Pancreas (tissue), 10 donors: ENCODE measurements around the gene THG1L. TPM values are rescaled to one million over a fixed set of nuclear protein-coding genes. Genes with fewer than 3 reads are reported as not detected.
A peak's percentile ranks its signal among the peaks of the same experiment; 100 is the strongest.

ENCODE experiments used
- ATAC-seq, 4 donors: fragments of 200-7000 bp; cut with Tn5 transposase; one replicate each; pipeline versions ENCODE4 v1.8.0 to v1.9.1; 2020; ENCODE audit warnings: mild to moderate bottlenecking in 4 of 4, moderate library complexity in 4 of 4
- DNase-seq, 6 donors: peaks; one replicate each; pipeline ENCODE4 v3.0.0-alpha.2; 2020
- FAIRE-seq: peaks from 2 replicates; lab custom pipeline; 2012; peaks lifted over from hg19 to GRCh38; lab: Jason Lieb, UNC
- H3K27ac ChIP-seq, 4 donors: fragments of 200-600 bp; sonication (generic); 1 replicate in 3 of 4; 2 replicates in 1 of 4; pipeline versions ENCODE4 v1.5.0 to v1.8.0; 2020
- H3K27me3 ChIP-seq, 4 donors: fragments of 200-600 bp; one replicate each; pipeline ENCODE4 v1.8.0; 2021
- H3K36me3 ChIP-seq, 3 donors: fragments of 200-600 bp; sonication (generic) in 1 of 3; one replicate each; pipeline versions ENCODE4 v1.5.0 to v1.8.0; 2020 to 2021
- H3K4me1 ChIP-seq, 3 donors: fragments of 200-600 bp; one replicate each; pipeline ENCODE4 v1.8.0; 2021
- H3K4me3 ChIP-seq, 4 donors: fragments of 200-600 bp; sonication (generic) in 2 of 4; one replicate each; pipeline versions ENCODE4 v1.5.0 to v1.8.0; 2020 to 2021
- H3K9me3 ChIP-seq, 4 donors: fragments of 200-600 bp; one replicate each; pipeline ENCODE4 v1.8.0; 2021
- WGBS, 2 donors: extraction: QIAGEN DNeasy Blood & Tissue Kit; methylation state at CpG; one replicate each; pipeline ENCODE4 v1.1.7; 2013; 5-methylcytosine and 5-hydroxymethylcytosine counted together
- intact Hi-C, 3 donors: fragments of 100-400 bp; cut with DNase I; formaldehyde crosslinking; loops; one replicate each; pipeline versions ENCODE4 v1.11.1 to v1.14.2; 2022
- polyA plus RNA-seq, 2 donors: library from polyadenylated mRNA; stranded (reverse); fragments of 200-250 nt; gene quantifications; one replicate each; pipeline ENCODE4 v1.2.3, GENCODE V29; 2013
- total RNA-seq, 6 donors: library from RNA; stranded (reverse); fragmentation: NEBNext Ultra II Directional in 4 of 6; extraction: Animal tissue kit (Norgen Biotek cat#: 25700) in 4 of 6; gene quantifications; one replicate each; pipeline versions ENCODE4 v1.2.1 to v1.2.4, GENCODE V29; 2021 to 2023
- TF ChIP-seq, protein P1 (sequence below), 4 donors: fragments of 200-600 bp; sonication (generic) in 3 of 4; IDR thresholded peaks; one replicate each; pipeline versions ENCODE4 v1.5.0 to v1.8.0; 2021; ENCODE audit warnings: antibody characterized with exemption in 4 of 4
- donor health status: healthy with polysubstance abuse.
- donor health status: DM: no; HTN: no; CAD: no; lungs with moderate emphysema.
- donor health status: DM: no; HTN: no; CAD: no.
- donor health status: control.
- donor health status: control.
- donor health status: Bipolar disorder and iron deficiency.
- donor health status: DM: yes; HTN: yes; CAD: no.
- donor health status: DM: no; HTN: no; CAD: no.
- donor health status: DM: no; HTN: no; CAD: no.
- donor health status: DM: yes; HTN: yes; CAD: no.

THG1L gene
- total and polyA plus RNA-seq, 8 donors, result 5.7 to 10.8 (median 8.3) TPM

DNA sequence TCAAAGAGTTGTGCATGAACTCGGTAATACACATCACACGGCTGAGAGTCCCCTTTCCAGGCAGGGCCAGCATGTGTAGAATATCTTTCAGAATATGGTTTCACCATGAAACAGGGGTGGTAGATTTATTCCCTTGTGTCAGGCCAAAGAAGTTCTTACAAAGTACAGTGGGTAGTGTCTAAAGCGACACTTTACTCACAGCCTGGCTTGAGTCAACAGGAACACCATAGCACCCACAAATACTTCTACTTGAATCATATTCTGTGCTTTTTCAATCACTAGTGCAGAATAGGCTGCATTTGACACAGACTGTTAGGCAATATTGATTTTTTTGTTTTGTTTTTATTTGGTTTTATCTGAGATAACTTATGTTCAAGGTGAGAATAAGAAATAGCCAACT, 24.9 kb downstream of the THG1L start:
- Histone ChIP-seq H3K4me1 (no peaks in the 10 kb centered on the region), H3K27ac (no peak overlapping the region), H3K4me3 (no peak overlapping the region), H3K36me3 (peaks cover 0 to 23% (median 0%) of the 10 kb centered on the region in 3 donors), H3K9me3 (no peaks in the 10 kb centered on the region), H3K27me3 (no peaks in the 10 kb centered on the region)
- WGBS, 2 donors, result 87 to 89% methylated on average over 3 of the region's 3 CpGs
- no peak for ATAC-seq
- intact Hi-C loops, result no loop called here
- FAIRE-seq, result no peak
- TF ChIP-seq, protein P1, sequence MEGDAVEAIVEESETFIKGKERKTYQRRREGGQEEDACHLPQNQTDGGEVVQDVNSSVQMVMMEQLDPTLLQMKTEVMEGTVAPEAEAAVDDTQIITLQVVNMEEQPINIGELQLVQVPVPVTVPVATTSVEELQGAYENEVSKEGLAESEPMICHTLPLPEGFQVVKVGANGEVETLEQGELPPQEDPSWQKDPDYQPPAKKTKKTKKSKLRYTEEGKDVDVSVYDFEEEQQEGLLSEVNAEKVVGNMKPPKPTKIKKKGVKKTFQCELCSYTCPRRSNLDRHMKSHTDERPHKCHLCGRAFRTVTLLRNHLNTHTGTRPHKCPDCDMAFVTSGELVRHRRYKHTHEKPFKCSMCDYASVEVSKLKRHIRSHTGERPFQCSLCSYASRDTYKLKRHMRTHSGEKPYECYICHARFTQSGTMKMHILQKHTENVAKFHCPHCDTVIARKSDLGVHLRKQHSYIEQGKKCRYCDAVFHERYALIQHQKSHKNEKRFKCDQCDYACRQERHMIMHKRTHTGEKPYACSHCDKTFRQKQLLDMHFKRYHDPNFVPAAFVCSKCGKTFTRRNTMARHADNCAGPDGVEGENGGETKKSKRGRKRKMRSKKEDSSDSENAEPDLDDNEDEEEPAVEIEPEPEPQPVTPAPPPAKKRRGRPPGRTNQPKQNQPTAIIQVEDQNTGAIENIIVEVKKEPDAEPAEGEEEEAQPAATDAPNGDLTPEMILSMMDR (IDR thresholded peaks at IDR 0.05), result no peak
- no peak for DNase-seq

DNA sequence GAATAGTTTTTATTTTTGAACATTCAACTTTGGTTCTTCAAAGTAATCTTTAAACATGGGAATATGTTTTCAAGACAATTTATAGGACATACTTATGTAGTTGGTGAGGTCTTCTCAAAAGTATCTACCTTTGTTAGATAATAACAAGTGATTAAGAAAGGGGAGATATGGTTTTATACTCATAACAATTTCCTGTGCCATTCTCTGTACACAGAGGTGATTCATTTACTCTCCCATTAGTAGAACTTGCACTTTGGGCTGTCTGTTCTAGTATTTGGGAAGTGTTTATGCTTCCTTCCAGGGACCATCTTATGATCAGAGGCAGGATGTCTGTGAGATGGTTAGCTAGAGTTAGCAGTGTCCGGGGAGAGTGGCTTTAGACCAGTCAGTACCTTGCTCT, 27.5 kb downstream of the THG1L start:
- no peak overlapping the region for H3K27ac ChIP-seq
- 75 to 79% methylated on average over 1 of the region's 1 CpG for WGBS, 2 donors
- intact Hi-C loops, result no loop called here
- no peak for DNase-seq
- H3K4me3 ChIP-seq, result no peak overlapping the region
- H3K4me1 ChIP-seq, result no peaks in the 10 kb centered on the region
- H3K9me3 ChIP-seq, result no peaks in the 10 kb centered on the region
- no peaks in the 10 kb centered on the region for H3K27me3 ChIP-seq
- no peak for ATAC-seq
- TF ChIP-seq, protein P1 (IDR thresholded peaks at IDR 0.05), result no peak
- peaks cover 0 to 12% (median 0%) of the 10 kb centered on the region in 3 donors for H3K36me3 ChIP-seq
- FAIRE-seq, result no peak

DNA sequence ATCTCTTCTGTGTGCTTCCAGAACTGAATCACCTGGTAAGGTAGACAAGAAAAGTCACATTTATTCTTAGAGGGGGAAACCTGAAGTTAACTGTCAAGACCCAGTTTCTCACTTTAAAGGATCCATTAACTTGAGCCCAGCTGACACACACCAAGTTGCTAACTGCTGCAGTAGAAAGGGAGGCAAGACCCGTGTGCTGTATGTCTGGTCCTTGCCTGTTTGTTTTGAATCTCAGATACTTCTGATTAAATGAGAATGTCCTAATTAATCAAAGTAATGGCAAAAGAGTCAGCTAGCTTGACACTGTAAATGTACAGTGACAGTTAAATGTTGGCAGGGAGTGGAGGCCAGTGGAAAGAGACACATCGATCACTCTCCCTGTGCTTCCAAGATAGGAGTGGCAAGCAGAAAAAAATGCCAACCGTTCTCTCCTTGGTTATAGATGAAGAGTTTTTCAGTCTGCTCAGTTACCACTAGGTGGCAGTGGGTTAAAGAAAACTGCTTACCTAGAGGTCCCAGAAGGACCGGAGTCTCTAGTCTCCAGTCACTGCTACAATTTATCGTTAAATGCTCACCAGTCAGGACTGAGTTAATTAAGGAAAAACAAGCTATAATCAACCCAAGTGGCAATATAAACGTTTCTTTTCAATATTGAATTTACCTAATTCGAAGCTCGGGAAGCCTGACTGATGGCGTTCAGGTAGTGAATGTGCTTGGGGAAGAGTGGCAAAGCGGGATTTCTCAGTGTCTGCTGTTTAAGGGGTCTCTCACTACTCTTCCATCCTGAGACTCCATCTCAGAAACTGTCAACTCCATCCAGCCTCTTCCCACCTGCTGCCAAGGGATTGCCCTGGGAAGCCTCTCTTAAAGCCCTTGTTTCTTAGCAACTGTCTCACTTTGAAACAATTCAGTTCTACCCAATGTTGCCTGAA, 30.7 kb downstream of the THG1L start:
- H3K9me3 ChIP-seq, result no peaks in the 10 kb centered on the region
- H3K4me1 ChIP-seq, result no peaks in the 10 kb centered on the region
- intact Hi-C loops, result no loop called here
- no peaks in the 10 kb centered on the region for H3K27me3 ChIP-seq
- TF ChIP-seq, protein P1 (IDR thresholded peaks at IDR 0.05), result peak; percentile 67 to 73 (median 70)
- no peak overlapping the region for H3K27ac ChIP-seq
- peak; percentile 88 to 99 (median 96) for ATAC-seq
- peak; percentile 54 for FAIRE-seq
- no peaks in the 10 kb centered on the region for H3K36me3 ChIP-seq
- DNase-seq, result peak in 3 of 6 donors; percentile 15 to 30 (median 24)
- 20 to 23% methylated on average over 10 of the region's 10 CpGs for WGBS, 2 donors
- H3K4me3 ChIP-seq, result no peak overlapping the region

DNA sequence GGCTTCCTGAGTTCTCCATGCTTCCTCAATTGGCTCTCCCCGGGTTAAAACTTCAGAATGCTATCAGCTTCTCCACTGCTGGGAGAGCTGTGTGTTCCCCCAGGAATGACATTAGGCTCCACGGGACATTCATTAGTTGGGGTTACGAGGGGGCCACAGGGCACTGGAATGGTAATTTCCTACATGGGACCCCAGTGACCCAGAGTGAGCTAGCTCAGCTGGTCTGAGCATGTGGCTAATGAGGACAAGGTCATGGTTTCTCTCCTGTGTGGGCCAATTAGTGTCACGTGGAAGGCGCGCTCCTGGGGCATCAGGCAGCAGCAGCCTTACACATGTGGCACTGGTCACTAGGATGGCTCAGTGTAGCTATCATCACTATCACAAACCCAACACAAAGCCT, 33.3 kb downstream of the THG1L start:
- WGBS, 2 donors, result 78 to 80% methylated on average over 6 of the region's 6 CpGs

More for the DNA sequence above, 33.3 kb downstream of the THG1L start:
- Histone ChIP-seq H3K4me1 (no peaks in the 10 kb centered on the region), H3K9me3 (no peaks in the 10 kb centered on the region), H3K27me3 (no peaks in the 10 kb centered on the region), H3K36me3 (no peaks in the 10 kb centered on the region), H3K27ac (no peak overlapping the region), H3K4me3 (no peak overlapping the region)
- intact Hi-C loops, result no loop called here
- no peak for DNase-seq
- no peak for FAIRE-seq
- TF ChIP-seq, protein P1 (IDR thresholded peaks at IDR 0.05), result no peak
- ATAC-seq, result no peak
